Measurements from ENCODE around the gene TAF9.

DNA sequence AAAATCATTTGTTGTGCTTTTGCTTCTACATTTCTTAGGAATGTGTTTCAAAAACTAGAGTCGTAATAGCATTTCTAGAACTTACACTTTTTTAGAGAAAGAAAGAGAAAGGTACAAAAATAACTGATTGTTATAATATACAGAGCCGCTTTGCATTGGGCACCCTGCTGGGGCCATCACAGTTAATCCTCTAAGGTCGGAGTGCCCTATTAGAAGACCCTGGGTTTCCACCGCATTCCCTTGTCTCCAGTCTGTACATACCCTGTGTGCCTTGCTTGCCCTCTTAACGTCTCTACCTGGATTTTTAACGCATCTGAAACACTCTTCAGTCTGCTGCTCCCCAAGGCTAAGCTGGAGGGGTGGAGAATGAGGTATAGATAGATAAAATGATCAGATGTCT is 46.9 kb upstream of the TAF9 start:
- TF ChIP-seq GATA2 (IDR thresholded peaks at IDR 0.05; ENCODE audit: low read depth, low read length) (no peak), GATA3 (IDR thresholded peaks at IDR 0.05; ENCODE audit: low read depth, low read length) (no peak)

Measured in SH-SY5Y (cell line).